ENCODE measurements around the gene PTGES. TPM values are rescaled to one million over a fixed set of nuclear protein-coding genes. Genes with fewer than 3 reads are reported as not detected.
"Not testable (repeated sequence)": the region's sequence is repeated elsewhere in the genome, so short reads cannot be mapped to it uniquely, and the experiment has no call there.

Gene PTGES
- total RNA-seq, 3 donors from 2014 or later (not counting 1 experiment from before 2014, with no cell fraction given), result 0.28 to 0.47 (median 0.39) TPM

GRCh38 chr9:129776938-129777768 lies 24.3 kb upstream of the PTGES start:
- peaks cover 6 to 19% of the 10 kb centered on the region in 2 donors for H3K27me3 Mint-ChIP-seq (ENCODE audit: low read depth in 2 of 2)
- H3K9me3 ChIP-seq (ENCODE audit: control insufficient read depth, insufficient read depth, low read length), result no peaks in the 10 kb centered on the region
- H3K27ac ChIP-seq (ENCODE audit: low read length), result no peak overlapping the region
- peak overlapping the region; percentile 75 to 89 for H3K27ac Mint-ChIP-seq
- H3K36me3 Mint-ChIP-seq, result no peaks in the 10 kb centered on the region
- H3K4me1 Mint-ChIP-seq, result peaks cover 20 to 30% of the 10 kb centered on the region in 2 donors
- peak overlapping the region; percentile 64 for H3K4me3 Mint-ChIP-seq
- H3K4me1 ChIP-seq (ENCODE audit: control insufficient read depth, insufficient read depth, low read length), result peaks cover 17% of the 10 kb centered on the region
- ATAC-seq (peak; percentile 78 to 84 (median 80)), DNase-seq (peak; percentile 58 to 62)
- H3K27me3 ChIP-seq (ENCODE audit: control insufficient read depth, insufficient read depth, low read length), result no peaks in the 10 kb centered on the region
- TF ChIP-seq CTCF (IDR thresholded peaks at IDR 0.05), result no peak
- no peaks in the 10 kb centered on the region for H3K36me3 ChIP-seq (ENCODE audit: control insufficient read depth, insufficient read depth, low read length)
- H3K4me3 ChIP-seq (ENCODE audit: low read length), result no peak overlapping the region
- no peaks in the 10 kb centered on the region for H3K9me3 Mint-ChIP-seq
- 11% methylated on average over 16 of the region's 16 CpGs for WGBS (ENCODE audit: insufficient coverage)
- intact Hi-C loops (cut with micrococcal nuclease), result no loop called here

GRCh38 chr9:129776566-129776937 lies 23.7 kb upstream of the PTGES start:
- H3K4me3 Mint-ChIP-seq, result no peak overlapping the region
- Histone ChIP-seq H3K4me1 (ENCODE audit: control insufficient read depth, insufficient read depth, low read length) (peaks cover 17% of the 10 kb centered on the region), H3K27me3 (ENCODE audit: control insufficient read depth, insufficient read depth, low read length) (no peaks in the 10 kb centered on the region), H3K36me3 (ENCODE audit: control insufficient read depth, insufficient read depth, low read length) (no peaks in the 10 kb centered on the region), H3K4me3 (ENCODE audit: low read length) (no peak overlapping the region), H3K27ac (ENCODE audit: low read length) (no peak overlapping the region), H3K9me3 (ENCODE audit: control insufficient read depth, insufficient read depth, low read length) (no peaks in the 10 kb centered on the region)
- peak overlapping the region in 1 of 2 donors; percentile 89 for H3K27ac Mint-ChIP-seq
- ATAC-seq, result no peak
- H3K27me3 Mint-ChIP-seq (ENCODE audit: low read depth in 2 of 2), result peaks cover 6 to 19% of the 10 kb centered on the region in 2 donors
- H3K9me3 Mint-ChIP-seq, result no peaks in the 10 kb centered on the region
- 90% methylated on average over 8 of the region's 8 CpGs for WGBS (ENCODE audit: insufficient coverage)
- peaks cover 20 to 30% of the 10 kb centered on the region in 2 donors for H3K4me1 Mint-ChIP-seq
- no peak for TF ChIP-seq CTCF (IDR thresholded peaks at IDR 0.05)
- no peak for DNase-seq
- intact Hi-C loops (cut with micrococcal nuclease), result no loop called here
- no peaks in the 10 kb centered on the region for H3K36me3 Mint-ChIP-seq

- H3K27ac ChIP-seq (ENCODE audit: low read length), result not testable (repeated sequence)
Measured at GRCh38 chr9:129776096-129776495, 23.3 kb upstream of the PTGES start.

GRCh38 chr9:129775448-129775798 lies 22.6 kb upstream of the PTGES start:
- no peaks in the 10 kb centered on the region for H3K36me3 ChIP-seq (ENCODE audit: control insufficient read depth, insufficient read depth, low read length)
- H3K9me3 ChIP-seq (ENCODE audit: control insufficient read depth, insufficient read depth, low read length), result no peaks in the 10 kb centered on the region
- no peak for DNase-seq
- ATAC-seq, result no peak
- no peaks in the 10 kb centered on the region for H3K9me3 Mint-ChIP-seq
- H3K4me1 Mint-ChIP-seq, result peaks cover 20 to 30% of the 10 kb centered on the region in 2 donors
- no peaks in the 10 kb centered on the region for H3K27me3 ChIP-seq (ENCODE audit: control insufficient read depth, insufficient read depth, low read length)
- no peak overlapping the region for H3K4me3 ChIP-seq (ENCODE audit: low read length)
- peaks cover 6 to 16% of the 10 kb centered on the region in 2 donors for H3K27me3 Mint-ChIP-seq (ENCODE audit: low read depth in 2 of 2)
- no peak overlapping the region for H3K27ac Mint-ChIP-seq
- 65% methylated on average over 2 of the region's 2 CpGs for WGBS (ENCODE audit: insufficient coverage)
- intact Hi-C loops (cut with micrococcal nuclease), result no loop called here
- H3K27ac ChIP-seq (ENCODE audit: low read length), result no peak overlapping the region
- H3K36me3 Mint-ChIP-seq, result no peaks in the 10 kb centered on the region
- peaks cover 17% of the 10 kb centered on the region for H3K4me1 ChIP-seq (ENCODE audit: control insufficient read depth, insufficient read depth, low read length)
- TF ChIP-seq CTCF (IDR thresholded peaks at IDR 0.05), result no peak
- H3K4me3 Mint-ChIP-seq, result no peak overlapping the region

More at GRCh38 chr9:129776096-129776495, 23.3 kb upstream of the PTGES start:
- H3K9me3 Mint-ChIP-seq; DNase-seq; H3K36me3 ChIP-seq (ENCODE audit: control insufficient read depth, insufficient read depth, low read length); H3K27me3 ChIP-seq (ENCODE audit: control insufficient read depth, insufficient read depth, low read length); H3K9me3 ChIP-seq (ENCODE audit: control insufficient read depth, insufficient read depth, low read length); H3K4me3 Mint-ChIP-seq; H3K36me3 Mint-ChIP-seq; H3K4me3 ChIP-seq (ENCODE audit: low read length); intact Hi-C loops (cut with micrococcal nuclease); ATAC-seq: not testable (repeated sequence)
- WGBS (ENCODE audit: insufficient coverage), result 94% methylated on average over 4 of the region's 4 CpGs
- Mint-ChIP-seq H3K27ac (peak overlapping the region in 1 of 2 donors; percentile 89), H3K27me3 (ENCODE audit: low read depth in 2 of 2) (peaks cover 6 to 19% of the 10 kb centered on the region in 2 donors), H3K4me1 (peaks cover 20 to 30% of the 10 kb centered on the region in 2 donors)
- peaks cover 17% of the 10 kb centered on the region for H3K4me1 ChIP-seq (ENCODE audit: control insufficient read depth, insufficient read depth, low read length)

Data from natural killer cell (primary cell).